Lung (tissue), 12 donors: ENCODE measurements around the gene COA1. TPM values are rescaled to one million over a fixed set of nuclear protein-coding genes. Genes with fewer than 3 reads are reported as not detected.
"Not testable (repeated sequence)": the region's sequence is repeated elsewhere in the genome, so short reads cannot be mapped to it uniquely, and the experiment has no call there.

Experiments
- ATAC-seq: fragments of 200-7000 bp; cut with Tn5 transposase; one replicate; pipeline ENCODE4 v1.9.1; 2020; ENCODE audit warnings: moderate number of reproducible peaks; ENCODE audit not compliant: insufficient read depth, low FRiP score
- DNase-seq, 3 donors: peaks; one replicate each; pipeline ENCODE4 v3.0.0-alpha.2; 2013 to 2017
- H3K27ac ChIP-seq, 2 donors: one replicate each; pipeline ENCODE4 v1.5.1; 2013; ENCODE audit warnings: mild to moderate bottlenecking in 2 of 2, moderate library complexity in 2 of 2, control low read depth in 1 of 2, inconsistent platforms in 1 of 2, low read depth in 1 of 2, low read length in 1 of 2
- H3K27me3 ChIP-seq, 3 donors: one replicate each; pipeline ENCODE4 v1.5.1; 2013; ENCODE audit warnings: low read length in 2 of 3; ENCODE audit not compliant: control insufficient read depth in 3 of 3, insufficient read depth in 3 of 3
- H3K36me3 ChIP-seq, 4 donors: one replicate each; pipeline ENCODE4 v1.5.1; 2013; ENCODE audit warnings: low read length in 4 of 4, mild to moderate bottlenecking in 1 of 4, moderate library complexity in 1 of 4; ENCODE audit not compliant: control insufficient read depth in 4 of 4, insufficient read depth in 4 of 4
- H3K4me1 ChIP-seq, 5 donors: one replicate each; pipeline ENCODE4 v1.5.1; 2013; ENCODE audit warnings: low read length in 5 of 5, mild to moderate bottlenecking in 2 of 5, moderate library complexity in 1 of 5; ENCODE audit not compliant: control insufficient read depth in 5 of 5, insufficient read depth in 5 of 5
- H3K4me3 ChIP-seq: one replicate; pipeline ENCODE4 v1.5.1; 2013; ENCODE audit warnings: mild to moderate bottlenecking, control low read depth, moderate library complexity
- H3K9ac ChIP-seq, 2 donors: one replicate each; pipeline ENCODE4 v1.5.1; 2013; ENCODE audit warnings: low read length in 2 of 2, control low read depth in 1 of 2; ENCODE audit not compliant: insufficient read depth in 1 of 2
- H3K9me3 ChIP-seq, 4 donors: one replicate each; pipeline ENCODE4 v1.5.1; 2013; ENCODE audit warnings: low read length in 3 of 4, mild to moderate bottlenecking in 1 of 4, moderate library complexity in 1 of 4; ENCODE audit not compliant: control insufficient read depth in 4 of 4, insufficient read depth in 3 of 4
- CTCF ChIP-seq: IDR thresholded peaks from 2 replicates; pipeline ENCODE4 v1.5.1; 2012; ENCODE audit warnings: mild to moderate bottlenecking; ENCODE audit errors: control extremely low read depth, extremely low read depth
- WGBS, 2 donors: extraction: QIAGEN DNeasy Blood & Tissue Kit; methylation state at CpG; one replicate each; pipeline ENCODE4 v1.1.7; 2013; 5-methylcytosine and 5-hydroxymethylcytosine counted together
- polyA plus RNA-seq, 2 donors: library from polyadenylated mRNA; stranded (reverse); fragments of 200-250 nt; gene quantifications; one replicate each; pipeline ENCODE4 v1.2.1, GENCODE V29; 2013
- total RNA-seq, 2 donors: library from RNA; depleted of rRNA in 1 of 2; stranded (reverse); fragments of >200 nt in 1 of 2; gene quantifications; one replicate each; pipeline ENCODE4 v1.2.1, GENCODE V29; 2014 to 2021
- donor health status: control.
- donor health status: control.
- donor health status: Bipolar disorder and iron deficiency.
- donor health status: healthy.
- donor health status: DM: yes; HTN: yes; CAD: no.

Gene COA1
- total and polyA plus RNA-seq, 4 donors: 35.0 to 92.1 (median 42.6) TPM

- DNase-seq: no peak
- Histone ChIP-seq H3K4me1 (peaks cover 0 to 10% (median 0%) of the 10 kb centered on the region in 5 donors), H3K27me3 (no peaks in the 10 kb centered on the region), H3K9me3 (no peaks in the 10 kb centered on the region), H3K36me3 (no peaks in the 10 kb centered on the region), H3K4me3 (no peak overlapping the region), H3K27ac (no peak overlapping the region), H3K9ac (no peak overlapping the region)
- TF ChIP-seq CTCF: no peak
- 79 to 88% methylated on average over 1 of the region's 1 CpG for WGBS, 2 donors
- no peak for ATAC-seq
Observed at GRCh38 chr7:43678315-43678714, 51.0 kb downstream of the COA1 start.

GRCh38 chr7:43677864-43678263, 51.5 kb downstream of the COA1 start:
- TF ChIP-seq CTCF: no peak
- no peaks in the 10 kb centered on the region for H3K36me3 ChIP-seq
- no peak overlapping the region for H3K9ac ChIP-seq
- DNase-seq (no peak), ATAC-seq (no peak)
- peaks cover 0 to 10% (median 0%) of the 10 kb centered on the region in 5 donors for H3K4me1 ChIP-seq
- no peak overlapping the region for H3K27ac ChIP-seq
- H3K27me3 ChIP-seq: no peaks in the 10 kb centered on the region
- no peak overlapping the region for H3K4me3 ChIP-seq
- no peaks in the 10 kb centered on the region for H3K9me3 ChIP-seq

- H3K9me3 ChIP-seq: no peaks in the 10 kb centered on the region
- no peaks in the 10 kb centered on the region for H3K36me3 ChIP-seq
- H3K27ac ChIP-seq: peak overlapping the region in 1 of 2 donors; percentile 60
- ATAC-seq: peak; percentile 82
- no peaks in the 10 kb centered on the region for H3K27me3 ChIP-seq
- TF ChIP-seq CTCF: no peak
- WGBS, 2 donors: 54 to 65% methylated on average over 4 of the region's 4 CpGs
- no peak for DNase-seq
- no peak overlapping the region for H3K4me3 ChIP-seq
- H3K9ac ChIP-seq: no peak overlapping the region
- peaks cover 0 to 17% (median 0%) of the 10 kb centered on the region in 5 donors for H3K4me1 ChIP-seq
Observed at GRCh38 chr7:43674559-43675436, 54.5 kb downstream of the COA1 start.

GRCh38 chr7:43673243-43673976, 55.9 kb downstream of the COA1 start:
- WGBS, 2 donors: 89 to 94% methylated on average over 5 of the region's 5 CpGs
- H3K36me3 ChIP-seq, DNase-seq, H3K4me3 ChIP-seq, H3K9me3 ChIP-seq, ATAC-seq, H3K9ac ChIP-seq, H3K27me3 ChIP-seq, H3K27ac ChIP-seq: not testable (repeated sequence)
- H3K4me1 ChIP-seq: peaks cover 0 to 13% (median 0%) of the 10 kb centered on the region in 5 donors
